SU-DHL-6 (cell line): ENCODE data around the gene VSTM2B.

ENCODE experiments used
- CTCF ChIP-seq: fragments of 200-600 bp; sonication (generic); IDR thresholded peaks from one replicate; pipeline ENCODE4 v1.5.1; 2017; ENCODE audit warnings: antibody characterized with exemption, mild to moderate bottlenecking, low read length, moderate library complexity; ENCODE audit not compliant: insufficient read depth, poor library complexity, severe bottlenecking
- EZH2phosphoT487 ChIP-seq: fragments of 200-600 bp; sonication (generic), shearing (Covaris generic); conservative IDR thresholded peaks from 2 replicates; pipeline ENCODE4 v1.6.1; 2018; ENCODE audit warnings: mild to moderate bottlenecking, antibody characterized with exemption, low read length, moderate library complexity, mixed read lengths

DNA sequence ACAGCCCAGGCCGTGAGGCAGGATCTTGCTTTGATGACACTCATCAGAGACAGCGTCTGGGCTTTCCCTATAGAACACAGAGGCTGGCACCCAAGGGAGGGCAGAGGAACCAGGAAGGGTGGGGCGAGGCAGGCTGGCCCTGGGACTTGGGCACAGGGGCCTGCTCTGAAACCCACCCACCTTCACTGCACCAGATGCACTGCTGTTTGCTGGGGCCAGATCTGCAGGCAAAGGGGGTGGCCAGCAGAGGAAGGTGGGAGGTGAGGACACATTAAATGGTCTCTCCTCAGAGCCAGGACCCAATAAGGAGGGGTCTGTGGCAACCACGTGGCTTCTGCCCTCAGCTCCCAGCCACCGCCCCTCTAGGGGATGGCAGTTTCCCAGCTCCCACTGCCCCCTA lies 6.6 kb upstream of the VSTM2B start:
- TF ChIP-seq CTCF (no peak), EZH2phosphoT487 (no peak)
